ENCODE results near the gene CYP4F11.
"Not testable (repeated sequence)": the region's sequence is repeated elsewhere in the genome, so short reads cannot be mapped to it uniquely, and the experiment has no call there.

CYP4F11 gene

DNA sequence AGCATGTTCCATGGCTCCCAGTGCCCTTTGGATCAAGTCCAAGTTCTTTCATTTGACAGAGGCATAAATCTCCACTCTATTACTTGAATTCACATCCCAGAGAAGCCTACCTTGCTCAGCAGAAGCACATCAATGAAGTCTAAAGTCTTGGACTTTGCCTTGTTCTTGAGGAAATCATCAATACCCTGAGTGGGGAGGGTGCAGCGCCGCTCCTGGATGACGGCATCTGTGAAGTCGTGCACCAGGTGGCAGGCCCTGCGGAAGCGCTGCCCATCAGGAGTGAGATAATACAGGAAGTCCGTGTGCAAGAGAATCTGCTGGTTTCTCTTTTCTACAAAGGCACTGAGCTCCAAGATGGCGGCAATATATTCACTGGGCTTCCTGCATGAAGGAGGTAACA, 10.6 kb downstream of the CYP4F11 start:
- no peak for DNase-seq (ENCODE audit: low read depth)

DNA sequence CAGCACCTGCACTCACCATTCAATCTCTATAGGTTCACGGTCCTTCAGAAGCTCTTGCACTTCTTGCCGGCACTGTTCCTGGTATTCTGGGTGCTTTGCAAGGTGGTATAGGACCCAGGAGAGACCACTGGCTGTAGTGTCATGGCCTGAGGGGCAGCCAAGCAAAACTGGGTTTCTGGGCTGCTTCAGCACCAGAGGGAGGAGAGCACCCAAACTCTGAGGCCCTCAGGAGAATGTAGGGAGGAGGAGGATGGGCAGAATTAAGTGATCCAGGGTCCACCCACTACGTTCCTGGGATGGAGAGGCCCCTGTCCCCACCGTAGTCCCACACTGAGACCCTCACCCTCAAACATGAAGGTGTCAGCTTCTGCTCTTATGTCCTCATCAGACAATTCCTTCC, 12.3 kb downstream of the CYP4F11 start:
- DNase-seq (ENCODE audit: low read depth), result no peak

DNA sequence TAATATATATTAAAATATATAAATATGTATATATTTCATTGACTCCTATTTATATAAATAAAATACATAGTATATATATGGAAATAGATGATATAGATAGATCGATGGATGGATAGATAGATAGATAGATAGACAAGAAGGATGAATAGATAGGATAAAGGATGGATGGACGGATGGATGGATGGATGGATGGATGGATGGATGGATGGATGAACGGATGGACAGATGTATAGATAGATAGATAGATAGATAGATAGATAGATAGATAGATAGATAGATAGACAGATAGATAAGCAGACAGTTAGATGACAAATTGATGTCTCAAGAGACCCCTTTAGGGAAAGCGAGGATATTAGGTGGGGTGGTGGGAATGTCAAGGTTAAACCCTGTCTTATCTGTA, 15.1 kb downstream of the CYP4F11 start:
- no peak for DNase-seq (ENCODE audit: low read depth)

DNA sequence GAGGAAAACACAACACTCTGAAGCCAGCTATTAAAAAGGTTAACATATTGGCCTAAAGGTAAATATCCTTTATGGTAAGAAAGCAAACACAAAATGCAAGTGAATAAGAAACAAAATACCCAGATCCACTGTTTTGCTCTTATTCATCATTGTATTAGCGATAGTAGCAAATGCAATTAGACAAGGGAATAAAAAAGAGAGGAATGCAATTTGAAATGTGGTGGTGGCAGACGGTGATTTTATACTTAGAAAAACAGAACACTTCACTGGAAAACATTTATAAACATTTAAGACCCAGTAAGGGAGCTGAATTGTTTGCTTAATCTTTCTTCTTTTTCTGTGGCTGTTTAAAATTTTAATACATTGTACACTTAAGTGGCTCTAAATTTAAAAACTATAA, 19.2 kb downstream of the CYP4F11 start:
- DNase-seq (ENCODE audit: low read depth), result no peak

DNA sequence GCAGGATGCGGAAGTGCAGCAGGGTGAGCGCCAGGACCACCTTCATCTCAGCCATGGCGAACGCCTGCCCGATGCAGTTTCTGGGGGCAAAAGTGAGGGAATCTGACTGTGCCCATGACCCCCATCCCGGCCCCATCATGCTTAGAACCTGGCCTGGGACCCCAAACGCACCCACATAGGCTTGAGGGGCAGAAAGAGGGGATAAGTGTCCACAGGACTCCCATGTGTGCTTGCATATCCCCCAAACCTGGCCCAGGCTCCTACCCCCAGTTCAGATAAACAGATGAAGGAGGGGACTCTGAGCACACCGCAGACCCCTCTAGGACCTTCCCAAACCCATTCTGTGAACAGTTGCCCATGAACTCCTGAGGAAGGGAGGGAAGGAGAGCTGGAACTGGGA, 20.5 kb downstream of the CYP4F11 start:
- DNase-seq (ENCODE audit: low read depth), result no peak

DNA sequence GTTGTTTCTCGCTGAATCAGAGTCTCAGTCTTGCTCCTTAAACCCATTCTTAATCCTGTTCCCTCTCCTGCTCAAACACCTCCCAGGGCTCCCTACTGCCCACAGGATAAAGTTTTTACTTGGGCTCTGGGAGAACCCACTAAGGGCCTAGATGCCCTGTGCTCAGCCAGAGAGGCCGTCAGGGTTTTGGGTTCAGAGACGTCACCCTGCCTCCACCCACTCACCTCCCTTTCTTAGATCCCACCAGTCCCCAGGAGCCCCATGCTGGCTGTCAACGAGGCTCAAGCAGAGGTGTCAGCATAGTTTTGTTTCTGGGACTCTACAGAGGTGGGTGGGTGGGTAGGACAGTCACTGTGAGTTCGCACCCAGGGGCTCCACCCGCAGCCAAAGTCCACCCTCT, 20.9 kb downstream of the CYP4F11 start:
- no peak for DNase-seq (ENCODE audit: low read depth)

DNA sequence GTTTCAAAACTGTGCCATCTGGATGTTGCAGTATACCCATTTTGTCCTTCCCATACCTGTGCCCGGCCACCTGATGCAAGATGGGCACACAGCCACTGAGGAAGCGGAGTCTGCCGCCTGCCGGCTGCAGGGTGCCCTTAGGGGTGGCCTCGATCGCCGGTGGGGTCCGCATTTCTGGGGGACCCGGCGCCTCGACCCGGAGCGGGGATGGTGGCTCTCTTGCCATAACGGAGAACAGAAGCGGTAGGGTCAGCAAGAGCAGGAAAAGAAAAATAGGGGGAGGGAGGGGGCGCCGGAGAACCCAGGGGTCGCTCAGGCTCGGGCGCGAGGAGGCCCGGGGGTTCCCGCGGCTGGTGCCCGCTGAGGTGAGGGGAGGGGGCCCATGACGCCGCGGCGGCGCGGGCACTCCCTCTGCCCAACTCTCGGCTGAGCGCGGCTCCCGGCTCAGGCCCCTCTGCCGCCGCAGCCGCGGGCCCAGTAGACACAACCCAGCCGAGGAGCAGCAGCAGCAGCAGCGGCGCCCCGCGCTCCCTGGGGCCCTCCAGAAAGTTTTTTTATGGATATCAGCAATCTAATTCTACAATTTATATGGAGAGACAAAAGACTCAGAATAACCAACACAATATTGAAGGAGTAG, 22.6 kb downstream of the CYP4F11 start:
- no peak for DNase-seq (ENCODE audit: low read depth)

DNA sequence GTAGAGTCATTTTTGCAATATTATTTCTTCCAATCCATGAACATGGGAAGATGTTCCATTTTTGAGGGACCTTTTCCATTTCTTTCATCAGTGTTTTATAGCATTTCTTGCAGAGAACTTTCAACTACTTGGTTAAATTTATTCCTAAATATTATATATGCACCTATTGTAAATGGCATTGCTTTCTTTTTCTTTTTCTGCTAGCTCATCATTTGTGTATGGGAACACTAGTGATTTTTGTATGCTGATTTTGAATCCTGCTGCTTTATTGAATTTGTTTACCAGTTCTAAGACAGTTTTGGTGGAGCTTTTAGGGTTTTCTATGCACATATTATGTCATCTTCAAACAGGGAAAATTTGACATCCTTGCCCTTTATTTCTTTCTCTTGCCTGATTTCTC, 29.3 kb downstream of the CYP4F11 start:
- no peak for DNase-seq (ENCODE audit: low read depth)

DNA sequence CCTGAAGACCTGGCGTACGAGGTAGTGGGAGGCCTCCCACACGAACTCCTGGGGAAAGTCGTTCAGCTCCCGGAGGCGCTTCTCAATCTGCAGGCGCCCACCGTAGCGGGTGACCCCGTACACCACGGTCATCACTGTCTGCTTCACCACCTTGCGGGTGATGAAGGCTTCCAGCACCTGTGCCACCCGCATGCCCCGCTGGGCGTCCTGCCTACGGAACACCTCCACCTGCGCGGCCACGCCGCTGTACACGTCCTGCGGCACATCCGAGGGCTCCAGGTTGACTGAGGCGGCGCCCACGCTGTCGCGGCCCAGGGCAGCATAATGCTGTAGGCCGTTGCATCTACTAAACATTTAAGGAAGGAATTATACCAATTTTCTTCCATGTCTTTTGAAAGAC, 31.4 kb downstream of the CYP4F11 start:
- DNase-seq (ENCODE audit: low read depth), result not testable (repeated sequence)

DNA sequence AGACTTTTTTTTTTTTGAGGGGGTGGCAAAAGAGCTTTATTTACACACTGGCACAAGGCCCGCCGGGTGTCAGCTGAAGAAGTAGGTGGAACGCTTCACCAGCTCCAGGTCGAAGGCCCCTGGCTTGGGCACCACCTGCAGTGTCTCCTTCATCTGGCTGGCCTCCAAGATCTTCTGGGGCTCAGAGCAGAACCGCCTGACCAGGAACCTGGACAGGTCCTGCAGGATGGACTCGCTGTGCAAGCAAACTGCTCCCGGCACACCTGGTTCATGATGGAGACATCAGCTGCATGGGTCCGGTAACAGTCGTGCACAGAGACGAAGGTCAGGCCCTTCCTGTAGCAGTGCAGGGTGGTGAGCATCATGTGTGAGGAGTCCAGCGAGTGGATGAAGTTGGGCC, 32.1 kb downstream of the CYP4F11 start:
- DNase-seq (ENCODE audit: low read depth), result no peak

DNA sequence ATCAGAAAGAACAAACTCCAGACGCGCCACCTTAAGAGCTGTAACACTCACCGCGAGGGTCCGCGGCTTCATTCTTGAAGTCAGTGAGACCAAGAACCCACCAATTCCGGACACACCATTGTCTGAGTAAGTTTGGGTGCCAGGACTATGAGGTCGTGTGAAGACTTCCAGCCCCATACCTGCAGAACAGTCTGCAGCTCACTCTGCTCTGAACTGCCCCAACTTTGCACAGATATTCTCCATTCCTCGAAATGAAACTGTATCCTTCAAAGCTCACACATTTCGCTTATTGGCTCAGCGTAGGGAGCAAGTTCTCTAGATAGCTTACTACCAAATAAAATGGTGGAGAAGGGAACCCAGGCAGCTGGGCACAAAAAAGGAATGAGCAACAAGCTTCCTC, 33.8 kb downstream of the CYP4F11 start:
- DNase-seq (ENCODE audit: low read depth), result no peak

DNA sequence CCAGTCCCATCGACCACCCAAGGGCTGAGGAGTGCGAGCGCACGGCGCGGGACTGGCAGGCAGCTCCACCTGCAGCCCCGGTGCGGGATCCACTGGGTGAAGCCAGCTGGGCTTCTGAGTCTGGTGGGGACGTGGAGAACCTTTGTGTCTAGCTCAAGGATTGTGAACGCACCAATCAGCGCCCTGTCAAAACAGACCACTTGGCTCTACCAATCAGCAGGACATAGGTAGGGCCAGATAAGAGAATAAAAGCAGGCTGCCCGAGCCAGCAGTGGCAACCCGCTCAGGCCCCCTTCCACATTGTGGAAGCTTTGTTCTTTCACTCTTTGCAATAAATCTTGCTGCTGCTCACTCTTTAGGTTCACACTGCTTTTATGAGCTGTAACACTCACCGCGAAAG, 34.3 kb downstream of the CYP4F11 start:
- DNase-seq (ENCODE audit: low read depth), result not testable (repeated sequence)

DNA sequence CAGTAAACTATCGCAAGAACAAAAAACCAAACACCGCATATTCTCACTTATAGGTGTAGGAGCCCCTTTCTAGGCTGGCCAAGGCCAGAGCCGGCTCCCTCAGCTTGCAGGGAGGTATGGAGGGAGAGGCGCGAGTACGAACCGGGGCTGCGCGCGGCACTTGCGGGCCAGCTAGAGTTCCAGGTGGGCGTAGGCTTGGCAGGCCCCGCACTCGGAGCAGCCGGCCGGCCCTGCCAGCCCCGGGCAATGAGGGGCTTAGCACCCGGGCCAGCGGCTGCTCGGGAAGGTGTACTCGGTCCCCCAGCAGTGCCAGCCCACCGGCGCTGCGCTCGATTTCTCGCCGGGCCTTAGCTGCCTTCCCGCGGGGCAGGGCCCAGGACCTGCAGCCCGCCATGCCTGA, 34.8 kb downstream of the CYP4F11 start:
- not testable (repeated sequence) for DNase-seq (ENCODE audit: low read depth)

DNA sequence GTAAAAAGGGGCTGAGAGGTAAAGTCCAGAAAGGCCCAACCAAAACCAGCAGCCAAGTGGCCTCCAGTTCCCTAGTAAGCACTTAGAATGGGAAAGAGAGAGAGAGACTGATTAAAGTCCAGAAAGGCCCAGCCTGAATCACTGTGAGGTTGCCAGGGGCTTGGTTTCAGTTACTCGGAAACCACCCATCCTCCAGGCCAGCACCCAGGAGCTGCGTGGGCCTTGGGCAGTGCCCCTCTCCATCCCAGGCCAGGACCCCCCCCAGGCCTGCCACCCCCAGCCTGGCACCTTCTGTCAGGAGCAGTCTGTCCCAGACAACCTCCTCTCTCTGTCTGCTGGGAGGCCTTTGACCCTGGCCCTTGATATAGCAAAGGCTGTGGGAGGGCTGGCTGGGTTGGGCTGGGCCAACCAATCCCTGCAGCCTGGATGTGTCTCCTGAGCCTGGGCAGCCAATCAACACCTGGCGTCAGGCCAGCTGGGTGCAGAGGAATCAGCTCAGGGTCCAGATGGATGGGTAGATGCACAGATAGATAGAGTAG, 36.5 kb downstream of the CYP4F11 start, which contains the start of gene CYP4F2:
Gene CYP4F2 (minus strand): TSS at position 337 of the 539 bp plus-strand sequence. CDS start 463 bp downstream, outside the sequence.
- no peak for DNase-seq (ENCODE audit: low read depth)

DNA sequence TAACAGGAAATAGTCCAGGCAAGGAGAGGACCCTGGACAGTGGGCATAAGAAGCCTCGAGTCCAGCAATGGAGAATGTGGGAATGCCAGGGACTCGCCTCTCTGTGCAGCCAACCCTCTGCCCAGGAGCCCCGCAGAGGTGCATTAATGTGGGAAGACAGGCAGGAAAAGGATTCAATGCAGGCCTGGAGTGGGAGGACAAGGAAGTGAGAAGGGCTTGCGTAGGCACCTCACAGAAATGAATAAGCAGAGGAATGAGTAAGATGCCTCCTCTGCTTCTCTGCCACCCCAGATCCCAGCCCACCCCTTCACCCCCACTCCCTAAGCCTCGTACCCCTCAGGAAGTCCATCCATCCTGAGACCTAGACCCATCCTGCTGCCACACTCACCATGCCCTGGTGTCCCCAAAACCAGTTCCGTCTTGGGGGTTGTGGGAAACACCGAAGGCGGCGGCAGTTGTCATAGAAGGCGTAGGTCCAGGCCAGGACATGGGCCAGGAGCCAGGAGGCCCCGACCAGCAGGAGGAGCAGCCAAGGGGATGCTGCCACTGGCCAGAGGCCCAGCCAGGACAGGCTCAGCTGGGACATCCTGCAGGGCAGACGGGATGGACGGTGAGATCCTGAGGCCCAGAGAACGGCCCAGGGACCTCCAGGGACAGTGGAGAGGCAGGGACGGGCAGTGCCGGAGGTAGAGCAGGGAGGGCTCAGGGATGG, 37.1 kb downstream of the CYP4F11 start:
- no peak for DNase-seq (ENCODE audit: low read depth)

DNA sequence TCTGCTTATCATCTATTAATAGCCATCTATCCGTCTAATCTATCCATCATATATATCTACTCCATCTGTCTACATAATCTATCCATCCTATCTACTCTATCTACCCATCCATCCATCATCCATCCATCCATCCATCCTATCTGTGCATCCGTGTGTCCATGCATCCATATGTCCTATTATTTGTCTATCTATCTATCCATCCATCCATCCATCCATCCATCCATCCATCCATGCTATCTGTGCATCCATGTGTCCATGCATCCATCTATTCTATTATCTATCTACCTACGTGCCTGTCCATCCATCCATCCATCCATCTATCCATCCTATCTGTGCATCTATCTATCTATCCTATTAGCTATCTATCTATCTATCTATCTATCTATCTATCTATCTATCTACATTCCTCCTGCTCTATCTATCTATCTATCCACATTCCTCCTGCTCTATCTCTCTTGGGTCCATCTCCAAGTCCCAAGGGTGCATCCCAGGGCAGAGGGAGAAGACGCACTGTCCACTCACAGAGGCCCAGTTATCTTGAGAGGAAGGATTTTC, 38.4 kb downstream of the CYP4F11 start:
- DNase-seq (ENCODE audit: low read depth), result no peak

DNA sequence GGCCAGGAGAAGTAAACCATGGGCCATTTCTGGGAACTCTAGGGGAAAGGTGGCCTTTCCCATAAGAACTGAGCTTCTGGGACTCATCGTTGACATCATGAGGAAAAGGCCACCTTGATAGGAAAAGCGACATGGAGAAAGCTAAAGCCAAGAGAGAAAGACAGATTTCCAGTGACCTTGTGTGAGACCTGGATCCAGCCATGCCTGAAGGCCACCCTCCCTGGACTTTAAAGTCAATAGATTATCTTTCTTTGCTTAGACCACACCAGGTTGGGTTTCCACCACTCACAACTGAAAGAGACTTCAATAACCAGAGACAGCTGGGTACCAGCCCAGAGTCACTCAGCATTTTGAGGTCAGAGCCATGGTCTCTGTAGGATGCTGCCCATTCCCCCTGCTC, 40.0 kb downstream of the CYP4F11 start:
- DNase-seq (ENCODE audit: low read depth), result no peak

DNA sequence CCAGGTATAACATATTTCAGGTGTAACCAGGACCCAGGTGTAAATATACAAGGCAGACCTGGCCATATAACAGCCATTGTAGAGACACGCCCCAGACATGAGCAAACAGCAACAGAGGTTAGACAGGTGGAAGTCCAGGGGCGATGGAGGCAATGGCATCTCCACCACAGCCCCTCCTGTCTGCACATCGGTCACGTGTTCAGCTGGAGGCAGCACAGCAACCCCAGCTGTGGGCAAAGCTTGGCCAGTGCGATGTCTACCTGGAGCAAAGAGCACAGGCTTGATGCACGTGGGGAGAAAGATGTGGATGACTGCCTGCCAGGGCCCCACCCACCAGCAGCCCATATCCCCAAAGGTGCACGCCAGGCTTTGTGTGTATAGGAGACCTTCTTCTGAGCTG, 40.9 kb downstream of the CYP4F11 start:
- DNase-seq (ENCODE audit: low read depth), result no peak

DNA sequence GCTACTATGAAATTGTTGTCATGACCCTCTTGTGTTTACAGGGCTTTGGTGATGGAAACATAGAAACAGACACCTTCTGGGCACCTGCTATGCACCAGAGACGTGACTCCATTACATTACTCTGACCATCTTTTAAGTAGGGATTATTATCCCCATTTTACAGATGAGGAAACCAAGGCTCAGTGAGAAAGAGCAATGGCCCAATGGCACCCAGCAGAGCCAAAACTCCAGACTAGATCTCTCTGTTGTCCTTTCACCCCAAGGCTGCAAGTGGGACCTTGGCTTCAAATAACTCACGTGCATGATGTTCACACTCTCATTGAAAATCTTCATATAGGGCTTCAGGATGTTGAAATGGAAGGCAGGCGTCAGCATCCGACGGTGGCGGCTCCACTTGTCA, 42.3 kb downstream of the CYP4F11 start:
- no peak for DNase-seq (ENCODE audit: low read depth)

DNA sequence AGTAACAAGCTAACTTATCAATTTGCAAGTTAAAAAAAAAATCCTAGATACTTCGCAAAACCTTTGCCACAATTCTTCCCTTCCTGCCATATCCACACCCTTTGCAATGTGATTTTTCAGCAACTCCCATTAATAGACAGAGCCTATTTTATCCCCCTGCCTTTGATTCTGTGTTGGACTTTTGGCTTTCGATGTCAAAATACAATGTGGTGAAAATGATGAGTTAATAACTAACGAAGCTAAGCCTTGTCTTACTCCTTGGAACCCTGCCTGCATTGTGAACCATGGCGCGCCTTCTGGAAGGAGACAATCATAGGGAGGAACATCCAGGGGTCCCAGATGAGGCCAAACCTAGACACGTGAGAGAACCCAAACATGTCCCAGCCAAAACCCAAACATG, 42.9 kb downstream of the CYP4F11 start:
- no peak for DNase-seq (ENCODE audit: low read depth)

DNA sequence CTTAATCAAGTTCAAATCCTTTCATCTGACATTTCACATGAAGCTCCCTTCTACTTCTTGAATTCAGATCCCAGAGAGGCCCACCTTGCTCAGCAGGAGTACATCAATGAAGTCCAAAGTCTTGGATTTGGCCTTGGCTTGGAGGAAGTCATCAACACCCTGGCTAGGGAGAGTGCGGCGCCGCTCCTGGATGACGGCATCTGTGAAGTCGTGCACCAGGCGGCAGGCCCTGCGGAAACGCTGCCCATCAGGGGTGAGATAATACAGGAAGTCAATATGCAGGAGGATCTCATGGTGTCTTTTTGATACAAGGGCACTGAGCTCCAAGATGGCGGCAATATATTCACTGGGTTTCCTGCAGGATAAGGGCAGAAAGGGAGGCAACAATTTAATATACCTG, 45.0 kb downstream of the CYP4F11 start:
- not testable (repeated sequence) for DNase-seq (ENCODE audit: low read depth)

DNA sequence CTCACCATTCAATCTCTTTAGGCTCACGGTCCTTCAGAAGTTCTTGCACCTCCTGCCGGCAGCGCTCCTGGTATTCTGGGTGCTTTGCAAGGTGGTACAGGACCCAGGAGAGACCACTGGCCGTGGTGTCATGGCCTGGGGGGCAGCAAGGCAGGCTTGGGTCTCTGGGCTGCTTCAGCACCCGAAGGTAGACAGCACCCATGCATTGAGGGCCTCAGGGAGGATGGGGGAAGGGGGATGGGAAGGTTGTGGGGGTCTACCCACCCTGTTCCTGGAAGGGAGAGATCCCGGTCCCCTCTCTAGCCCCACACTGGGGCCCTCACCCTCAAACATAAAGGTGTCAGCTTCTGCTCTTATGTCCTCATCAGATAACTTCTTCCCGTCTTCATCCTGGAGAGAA, 48.4 kb downstream of the CYP4F11 start:
- DNase-seq (ENCODE audit: low read depth), result no peak

DNA sequence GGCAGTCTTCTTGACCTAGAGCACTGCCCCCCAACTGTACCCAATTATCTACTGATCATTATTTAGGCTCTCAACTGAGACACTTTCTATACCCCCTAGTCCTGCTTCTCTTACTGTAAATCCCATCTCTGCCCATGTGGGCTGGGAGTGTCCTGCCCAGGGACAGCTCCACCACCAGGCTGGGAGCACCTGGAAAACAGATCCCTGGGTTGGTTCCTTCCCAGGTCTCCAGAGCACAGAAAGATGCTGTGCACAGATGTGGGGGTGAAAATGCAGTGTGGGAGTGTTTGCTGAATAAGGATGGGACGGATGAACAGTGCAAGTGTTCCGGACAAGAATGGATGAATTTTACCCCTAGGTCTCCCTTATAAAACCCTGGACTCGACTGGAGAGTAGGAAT, 49.2 kb downstream of the CYP4F11 start:
- no peak for DNase-seq (ENCODE audit: low read depth)
